Gastrocnemius medialis (tissue), 4 donors: Measurements from ENCODE around the gene ANAPC1. TPM values are rescaled to one million over a fixed set of nuclear protein-coding genes. Genes with fewer than 3 reads are reported as not detected.
A peak's percentile ranks its signal among the peaks of the same experiment; 100 is the strongest.
"Not testable (repeated sequence)": the region's sequence is repeated elsewhere in the genome, so short reads cannot be mapped to it uniquely, and the experiment has no call there.

Experiments used
- ATAC-seq, 2 donors: fragments of 150-250 bp; one replicate each; pipeline ENCODE4 v1.9.1; 2016
- DNase-seq, 2 donors: peaks; one replicate each; pipeline ENCODE4 v3.0.0-alpha.2; 2019
- H3K27ac ChIP-seq, 4 donors: fragments of 200-600 bp; sonication (generic); 1 replicate in 1 of 4; 2 replicates in 3 of 4; pipeline ENCODE4 v1.5.1; 2016 to 2018; ENCODE audit warnings: mild to moderate bottlenecking in 2 of 4, moderate library complexity in 1 of 4
- H3K27me3 ChIP-seq, 3 donors: fragments of 200-600 bp; sonication (generic) in 2 of 3; 1 replicate in 1 of 3; 2 replicates in 2 of 3; pipeline versions ENCODE4 v1.5.1 to v1.6.0; 2016 to 2019; ENCODE audit warnings: mild to moderate bottlenecking in 1 of 3, moderate library complexity in 1 of 3
- H3K36me3 ChIP-seq, 2 donors: fragments of 200-600 bp; sonication (generic) in 1 of 2; one replicate each; pipeline ENCODE4 v1.5.1; 2017 to 2018
- H3K4me1 ChIP-seq, 2 donors: fragments of 200-600 bp; sonication (generic) in 1 of 2; one replicate each; pipeline ENCODE4 v1.5.1; 2016 to 2017; ENCODE audit warnings: mild to moderate bottlenecking in 2 of 2
- H3K4me3 ChIP-seq, 4 donors: fragments of 200-600 bp; sonication (generic) in 3 of 4; 1 replicate in 1 of 4; 2 replicates in 3 of 4; pipeline ENCODE4 v1.5.1; 2016 to 2019; ENCODE audit warnings: mild to moderate bottlenecking in 2 of 4
- H3K9me3 ChIP-seq, 3 donors: fragments of 200-600 bp; sonication (generic) in 2 of 3; 1 replicate in 1 of 3; 2 replicates in 2 of 3; pipeline ENCODE4 v1.5.1; 2016 to 2019
- in situ Hi-C, 4 donors: fragments of 200-750 bp; cut with MboI; loops; one replicate each; pipeline versions ENCODE4 v1.15.0 to v1.8.0; 2017; ENCODE audit warnings: low sequenced_read_pairs in 4 of 4
- intact Hi-C: fragments of 100-400 bp; cut with DNase I; formaldehyde crosslinking; loops from one replicate; pipeline ENCODE4 v1.15.1; 2023; ENCODE audit warnings: low total_unique reads
- total RNA-seq, 4 donors: library from RNA; depleted of rRNA; stranded (reverse); fragments of >200 nt; gene quantifications; one replicate each; pipeline versions ENCODE4 v1.1.0 to v1.2.3, GENCODE V29; 2016
- TF ChIP-seq, protein P1 (sequence below), 5 experiments: fragments of 450-650 bp in 3 of 5; fragments of 200-600 bp in 2 of 5; sonication (generic) in 2 of 5; IDR thresholded peaks in 4 of 5; conservative IDR thresholded peaks in 1 of 5; 1 replicate in 4 of 5; 2 replicates in 1 of 5; pipeline ENCODE4 v1.5.1; 2016 to 2019; ENCODE audit warnings: antibody characterized with exemption in 5 of 5, mild to moderate bottlenecking in 3 of 5, moderate library complexity in 3 of 5

ANAPC1 gene
- total RNA-seq, 4 donors from 2014 or later: 28.3 to 33.9 (median 30.8) TPM

DNA sequence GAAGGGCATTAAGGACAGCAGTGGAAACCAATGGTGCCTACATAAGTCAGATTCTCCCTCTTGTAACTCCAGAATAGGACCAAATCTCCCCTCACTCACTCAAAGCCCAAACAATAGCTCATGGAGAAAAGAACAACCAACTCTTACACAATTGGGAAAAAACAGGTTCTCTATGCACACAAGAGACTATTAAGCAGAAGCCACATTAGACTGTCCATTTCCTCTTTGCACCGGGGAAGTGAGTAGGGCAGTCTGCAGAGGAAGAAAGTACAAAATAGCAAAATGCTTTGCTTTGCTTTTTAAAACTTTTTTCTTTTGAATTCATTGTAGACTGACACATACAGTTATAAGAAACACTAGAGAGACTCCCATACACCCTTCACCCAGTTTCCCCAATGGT, 133.4 kb downstream of the ANAPC1 start:
- ATAC-seq, H3K27ac ChIP-seq, H3K36me3 ChIP-seq, DNase-seq, intact Hi-C loops, H3K9me3 ChIP-seq, H3K4me3 ChIP-seq, H3K4me1 ChIP-seq, in situ Hi-C loops, H3K27me3 ChIP-seq: not testable (repeated sequence)

DNA sequence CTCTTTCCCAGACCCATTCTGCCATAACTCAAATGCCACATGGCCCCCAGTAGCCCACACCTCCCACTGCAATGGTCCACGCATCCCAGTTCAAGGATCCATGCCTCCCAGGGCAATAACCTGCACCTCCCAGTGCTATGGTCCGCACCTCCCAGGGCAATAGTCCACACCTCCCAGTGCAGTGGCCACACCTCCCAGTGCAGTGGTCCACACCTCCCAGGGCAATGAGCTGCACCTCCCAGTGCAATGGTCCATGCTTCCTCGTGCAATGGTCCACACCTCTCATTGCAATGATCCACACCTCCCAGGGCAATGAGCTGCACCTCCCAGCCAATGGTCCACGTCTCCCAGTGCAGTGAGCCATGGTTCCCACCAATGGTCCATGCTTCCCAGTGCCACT, 135.6 kb downstream of the ANAPC1 start:
- intact Hi-C loops, H3K27me3 ChIP-seq, H3K4me3 ChIP-seq, ATAC-seq, H3K27ac ChIP-seq, DNase-seq, H3K36me3 ChIP-seq, H3K4me1 ChIP-seq, in situ Hi-C loops, H3K9me3 ChIP-seq: not testable (repeated sequence)

GRCh38 chr2:111747410-111748115, 136.4 kb downstream of the ANAPC1 start:
- H3K36me3 ChIP-seq, in situ Hi-C loops, intact Hi-C loops, H3K27me3 ChIP-seq, H3K4me3 ChIP-seq, H3K9me3 ChIP-seq, H3K4me1 ChIP-seq, H3K27ac ChIP-seq: not testable (repeated sequence)
- TF ChIP-seq, protein P1, sequence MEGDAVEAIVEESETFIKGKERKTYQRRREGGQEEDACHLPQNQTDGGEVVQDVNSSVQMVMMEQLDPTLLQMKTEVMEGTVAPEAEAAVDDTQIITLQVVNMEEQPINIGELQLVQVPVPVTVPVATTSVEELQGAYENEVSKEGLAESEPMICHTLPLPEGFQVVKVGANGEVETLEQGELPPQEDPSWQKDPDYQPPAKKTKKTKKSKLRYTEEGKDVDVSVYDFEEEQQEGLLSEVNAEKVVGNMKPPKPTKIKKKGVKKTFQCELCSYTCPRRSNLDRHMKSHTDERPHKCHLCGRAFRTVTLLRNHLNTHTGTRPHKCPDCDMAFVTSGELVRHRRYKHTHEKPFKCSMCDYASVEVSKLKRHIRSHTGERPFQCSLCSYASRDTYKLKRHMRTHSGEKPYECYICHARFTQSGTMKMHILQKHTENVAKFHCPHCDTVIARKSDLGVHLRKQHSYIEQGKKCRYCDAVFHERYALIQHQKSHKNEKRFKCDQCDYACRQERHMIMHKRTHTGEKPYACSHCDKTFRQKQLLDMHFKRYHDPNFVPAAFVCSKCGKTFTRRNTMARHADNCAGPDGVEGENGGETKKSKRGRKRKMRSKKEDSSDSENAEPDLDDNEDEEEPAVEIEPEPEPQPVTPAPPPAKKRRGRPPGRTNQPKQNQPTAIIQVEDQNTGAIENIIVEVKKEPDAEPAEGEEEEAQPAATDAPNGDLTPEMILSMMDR (IDR thresholded peaks at IDR 0.05 in 4 of 5, conservative IDR thresholded peaks at IDR 0.05 in 1 of 5): peak in 4 of 5 experiments; percentile 32 to 77 (median 48)
- ATAC-seq (peak; percentile 83 to 88), DNase-seq (peak; percentile 36 to 38)

GRCh38 chr2:111744751-111745150, 139.2 kb downstream of the ANAPC1 start:
- H3K9me3 ChIP-seq, DNase-seq, in situ Hi-C loops, H3K4me3 ChIP-seq, H3K27ac ChIP-seq, H3K27me3 ChIP-seq, ATAC-seq, intact Hi-C loops, H3K4me1 ChIP-seq, H3K36me3 ChIP-seq: not testable (repeated sequence)

GRCh38 chr2:111741517-111741916, 142.5 kb downstream of the ANAPC1 start:
- H3K27ac ChIP-seq, intact Hi-C loops, in situ Hi-C loops, H3K4me3 ChIP-seq, H3K27me3 ChIP-seq, DNase-seq, H3K4me1 ChIP-seq, H3K9me3 ChIP-seq, ATAC-seq, H3K36me3 ChIP-seq: not testable (repeated sequence)

- H3K4me3 ChIP-seq, H3K36me3 ChIP-seq, H3K27me3 ChIP-seq, H3K4me1 ChIP-seq, H3K9me3 ChIP-seq, intact Hi-C loops, in situ Hi-C loops: not testable (repeated sequence)
- peak; percentile 97 to 100 for ATAC-seq
- TF ChIP-seq, protein P1 (IDR thresholded peaks at IDR 0.05 in 4 of 5, conservative IDR thresholded peaks at IDR 0.05 in 1 of 5): peak in 3 of 5 experiments; percentile 14 to 77 (median 63)
- peak; percentile 63 to 69 for DNase-seq
- peak overlapping the region; percentile 54 to 80 (median 58) for H3K27ac ChIP-seq
Observed at GRCh38 chr2:111735838-111736721, 147.9 kb downstream of the ANAPC1 start.

GRCh38 chr2:111735420-111735819, 148.6 kb downstream of the ANAPC1 start:
- H3K27me3 ChIP-seq, DNase-seq, in situ Hi-C loops, ATAC-seq, H3K36me3 ChIP-seq, H3K4me3 ChIP-seq, H3K4me1 ChIP-seq, H3K9me3 ChIP-seq, intact Hi-C loops: not testable (repeated sequence)
- peak overlapping the region; percentile 17 to 80 (median 58) for H3K27ac ChIP-seq

DNA sequence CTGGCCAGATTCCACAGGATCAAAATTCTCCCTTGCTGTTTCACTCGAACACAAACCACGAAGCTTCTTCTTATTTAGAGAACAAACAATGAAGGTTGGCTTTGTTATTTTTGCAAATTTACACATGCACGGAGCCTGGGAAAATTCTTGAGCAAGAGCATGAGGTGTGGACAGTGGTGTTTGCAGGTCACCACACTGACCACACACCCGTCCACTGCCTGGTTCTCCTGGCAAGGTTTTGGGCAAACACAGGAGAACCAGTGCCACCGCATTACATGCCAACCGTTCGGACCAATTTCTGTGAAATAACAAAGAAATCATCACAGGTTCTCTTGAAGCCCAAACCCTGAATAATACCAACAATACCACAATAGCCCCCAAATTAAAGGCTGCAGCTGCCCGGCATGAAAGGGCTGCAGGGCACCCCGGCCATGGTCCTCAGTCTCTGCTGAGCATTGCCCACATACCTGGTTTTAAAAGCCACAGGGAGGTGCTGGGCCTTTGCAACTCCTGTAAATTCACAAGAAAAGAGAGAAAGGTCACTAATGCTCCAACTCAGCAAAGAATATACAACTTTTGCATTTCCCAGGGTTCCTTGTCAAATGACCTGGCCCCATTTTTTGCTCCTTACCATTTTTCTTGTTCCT, 154.1 kb downstream of the ANAPC1 start:
- H3K36me3 ChIP-seq, H3K4me1 ChIP-seq, ATAC-seq, H3K4me3 ChIP-seq, H3K27ac ChIP-seq, H3K9me3 ChIP-seq, in situ Hi-C loops, H3K27me3 ChIP-seq, intact Hi-C loops, DNase-seq: not testable (repeated sequence)

- H3K4me1 ChIP-seq, intact Hi-C loops, DNase-seq, H3K27ac ChIP-seq, H3K27me3 ChIP-seq, H3K4me3 ChIP-seq, H3K9me3 ChIP-seq, H3K36me3 ChIP-seq, in situ Hi-C loops: not testable (repeated sequence)
- peak; percentile 43 to 60 for ATAC-seq
Observed at GRCh38 chr2:111727611-111728110, 156.3 kb downstream of the ANAPC1 start.
